DOHH2 (cell line): ENCODE data around the gene NPAS3.

Source experiments
- EZH2phosphoT487 ChIP-seq: fragments of 200-600 bp; sonication (generic); IDR thresholded peaks from 2 replicates; pipeline ENCODE4 v1.6.1; 2017; ENCODE audit warnings: borderline replicate concordance, mild to moderate bottlenecking, antibody characterized with exemption, low read length, moderate library complexity, mixed read lengths
- TF ChIP-seq, protein P1 (sequence below): fragments of 200-600 bp; sonication (generic); IDR thresholded peaks from one replicate; pipeline ENCODE4 v1.5.1; 2014; ENCODE audit warnings: antibody characterized with exemption, mild to moderate bottlenecking, low read depth, low read length; ENCODE audit not compliant: poor library complexity, severe bottlenecking

GRCh38 chr14:33352821-33353220 is 414.1 kb downstream of the NPAS3 start:
- no peak for TF ChIP-seq EZH2phosphoT487
- TF ChIP-seq, protein P1, sequence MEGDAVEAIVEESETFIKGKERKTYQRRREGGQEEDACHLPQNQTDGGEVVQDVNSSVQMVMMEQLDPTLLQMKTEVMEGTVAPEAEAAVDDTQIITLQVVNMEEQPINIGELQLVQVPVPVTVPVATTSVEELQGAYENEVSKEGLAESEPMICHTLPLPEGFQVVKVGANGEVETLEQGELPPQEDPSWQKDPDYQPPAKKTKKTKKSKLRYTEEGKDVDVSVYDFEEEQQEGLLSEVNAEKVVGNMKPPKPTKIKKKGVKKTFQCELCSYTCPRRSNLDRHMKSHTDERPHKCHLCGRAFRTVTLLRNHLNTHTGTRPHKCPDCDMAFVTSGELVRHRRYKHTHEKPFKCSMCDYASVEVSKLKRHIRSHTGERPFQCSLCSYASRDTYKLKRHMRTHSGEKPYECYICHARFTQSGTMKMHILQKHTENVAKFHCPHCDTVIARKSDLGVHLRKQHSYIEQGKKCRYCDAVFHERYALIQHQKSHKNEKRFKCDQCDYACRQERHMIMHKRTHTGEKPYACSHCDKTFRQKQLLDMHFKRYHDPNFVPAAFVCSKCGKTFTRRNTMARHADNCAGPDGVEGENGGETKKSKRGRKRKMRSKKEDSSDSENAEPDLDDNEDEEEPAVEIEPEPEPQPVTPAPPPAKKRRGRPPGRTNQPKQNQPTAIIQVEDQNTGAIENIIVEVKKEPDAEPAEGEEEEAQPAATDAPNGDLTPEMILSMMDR, result no peak
